Keratinocyte (primary cell): ENCODE measurements around the gene CLDN5. TPM values are rescaled to one million over a fixed set of nuclear protein-coding genes. Genes with fewer than 3 reads are reported as not detected.

ENCODE experiments used
- DNase-seq: peaks from one replicate; pipeline ENCODE4 v3.0.0-alpha.2; 2011; ENCODE audit warnings: low read depth, missing footprints, low spot score
- FAIRE-seq: peaks from 2 replicates; lab custom pipeline; 2011; peaks lifted over from hg19 to GRCh38; lab: Jason Lieb, UNC
- H2AFZ ChIP-seq: 2 replicates; pipeline ENCODE4 v1.6.0; 2012; ENCODE audit warnings: low read length, control low read depth, inconsistent platforms; ENCODE audit not compliant: control insufficient read depth
- H3K27ac ChIP-seq: 2 replicates; pipeline ENCODE4 v1.5.1; 2011; ENCODE audit warnings: low read length; ENCODE audit not compliant: control insufficient read depth, insufficient read depth
- H3K27me3 ChIP-seq: 3 replicates; pipeline ENCODE4 v1.6.0; 2011; ENCODE audit warnings: low read length; ENCODE audit not compliant: control insufficient read depth, insufficient read depth; ENCODE audit errors: extremely low read depth
- H3K36me3 ChIP-seq, 2 experiments: 2 replicates in 1 of 2; 3 replicates in 1 of 2; pipeline ENCODE4 v1.5.1; 2011; ENCODE audit warnings: low read length in 2 of 2, mild to moderate bottlenecking in 1 of 2; ENCODE audit not compliant: control insufficient read depth in 2 of 2, insufficient read depth in 2 of 2; ENCODE audit errors: extremely low read depth in 1 of 2
- H3K4me1 ChIP-seq: 3 replicates; pipeline ENCODE4 v1.5.1; 2011; ENCODE audit warnings: low read length; ENCODE audit not compliant: control insufficient read depth, insufficient read depth; ENCODE audit errors: extremely low read depth
- H3K4me2 ChIP-seq: 3 replicates; pipeline ENCODE4 v1.6.0; 2011; ENCODE audit warnings: low read depth, low read length; ENCODE audit not compliant: control insufficient read depth, insufficient read depth; ENCODE audit errors: extremely low read depth
- H3K4me3 ChIP-seq, 3 experiments: fragments of 200-600 bp in 1 of 3; sonication (generic) in 1 of 3; 2 replicates in 2 of 3; 3 replicates in 1 of 3; pipeline ENCODE4 v1.5.1; 2011 to 2016; ENCODE audit warnings: low read length in 3 of 3, mild to moderate bottlenecking in 3 of 3, control low read depth in 2 of 3, inconsistent platforms in 1 of 3, low read depth in 1 of 3, mixed read lengths in 1 of 3, mixed run types in 1 of 3, moderate library complexity in 1 of 3; ENCODE audit not compliant: control insufficient read depth in 2 of 3, insufficient read depth in 2 of 3; ENCODE audit errors: extremely low read depth in 1 of 3
- H3K79me2 ChIP-seq: 2 replicates; pipeline ENCODE4 v1.6.0; 2012; ENCODE audit warnings: low read length; ENCODE audit not compliant: control insufficient read depth, insufficient read depth
- H3K9ac ChIP-seq: 3 replicates; pipeline ENCODE4 v1.6.0; 2011; ENCODE audit warnings: low read length; ENCODE audit not compliant: control insufficient read depth, insufficient read depth; ENCODE audit errors: extremely low read depth
- H3K9me1 ChIP-seq: 3 replicates; pipeline ENCODE4 v1.6.0; 2011; ENCODE audit warnings: low read length; ENCODE audit not compliant: control insufficient read depth, insufficient read depth; ENCODE audit errors: extremely low read depth
- H3K9me3 ChIP-seq: 2 replicates; pipeline ENCODE4 v1.5.1; 2012; ENCODE audit warnings: low read depth, low read length; ENCODE audit not compliant: control insufficient read depth
- H4K20me1 ChIP-seq: 3 replicates; pipeline ENCODE4 v1.6.0; 2011; ENCODE audit warnings: low read length; ENCODE audit not compliant: control insufficient read depth, insufficient read depth; ENCODE audit errors: extremely low read depth
- CTCF ChIP-seq, 3 experiments: IDR thresholded peaks in 1 of 3; conservative IDR thresholded peaks in 1 of 3; optimal IDR thresholded peaks in 1 of 3; 2 replicates in 2 of 3; 3 replicates in 1 of 3; pipeline versions ENCODE3 to v1.5.1; 2011; ENCODE audit warnings: low read length in 3 of 3, mild to moderate bottlenecking in 3 of 3, moderate library complexity in 2 of 3, control low read depth in 1 of 3, inconsistent platforms in 1 of 3; ENCODE audit not compliant: insufficient read depth in 2 of 3; ENCODE audit errors: extremely low read depth in 1 of 3
- EZH2 ChIP-seq: IDR thresholded peaks from one replicate; pipeline ENCODE4 v1.6.1; 2012; ENCODE audit warnings: inconsistent platforms, mild to moderate bottlenecking, low read length, moderate library complexity
- dilution Hi-C: fragments of 300-500 bp; cut with MboI; formaldehyde crosslinking; loops from one replicate; pipeline ENCODE4 v1.7.0; 2020; ENCODE audit warnings: low sequenced_read_pairs; ENCODE audit not compliant: extremely low pct_ligation_motif_present
- polyA plus RNA-seq, 5 experiments: library from polyadenylated mRNA; depleted of rRNA in 3 of 5; stranded (reverse) in 3 of 5; stranded (forward) in 1 of 5; unstranded in 1 of 5; fragments of >200 nt; gene quantifications; 1 replicate in 1 of 5; 2 replicates in 3 of 5; 3 replicates in 1 of 5; pipeline versions ENCODE4 v1.2.1 to v1.2.3, GENCODE V29; 2011 to 2012; ENCODE audit warnings: missing spikeins in 2 of 5, low read depth in 1 of 5, low replicate concordance in 1 of 5

The CLDN5 gene
- polyA plus RNA-seq, 1 donor (not counting 4 experiments of a cell fraction or from before 2014, with no cell fraction given), result not detected

GRCh38 chr22:19488884-19489843 lies 35.0 kb downstream of the CLDN5 start:
- Histone ChIP-seq H3K36me3 (peaks cover 1 to 11% of the 10 kb centered on the region in 2 experiments), H3K9ac (no peak overlapping the region), H3K9me1 (no peaks in the 10 kb centered on the region), H3K9me3 (no peaks in the 10 kb centered on the region), H3K27me3 (no peaks in the 10 kb centered on the region), H2AFZ (no peak overlapping the region), H3K79me2 (no peaks in the 10 kb centered on the region), H3K4me3 (no peak overlapping the region), H3K4me1 (no peaks in the 10 kb centered on the region), H3K4me2 (no peak overlapping the region), H4K20me1 (no peaks in the 10 kb centered on the region), H3K27ac (no peak overlapping the region)
- DNase-seq, result no peak
- no peak for FAIRE-seq
- TF ChIP-seq CTCF (optimal IDR thresholded peaks at IDR 0.05 in 1 of 3, IDR thresholded peaks at IDR 0.05 in 1 of 3, conservative IDR thresholded peaks at IDR 0.05 in 1 of 3; ENCODE audit: extremely low read depth in 1 of 3, insufficient read depth in 2 of 3, low read length in 3 of 3), result no peak
- no peak for TF ChIP-seq EZH2
- dilution Hi-C loops, result no loop called here

- no peak overlapping the region for H3K27ac ChIP-seq
- no peaks in the 10 kb centered on the region for H3K79me2 ChIP-seq
- no peaks in the 10 kb centered on the region for H3K9me3 ChIP-seq
- no peaks in the 10 kb centered on the region for H4K20me1 ChIP-seq
- H3K9ac ChIP-seq, result no peak overlapping the region
- no peaks in the 10 kb centered on the region for H3K4me1 ChIP-seq
- H3K27me3 ChIP-seq, result no peaks in the 10 kb centered on the region
- H3K36me3 ChIP-seq, result peaks cover 1 to 15% of the 10 kb centered on the region in 2 experiments
- no peak overlapping the region for H3K4me3 ChIP-seq
- DNase-seq, result no peak
- dilution Hi-C loops, result no loop called here
- TF ChIP-seq CTCF (optimal IDR thresholded peaks at IDR 0.05 in 1 of 3, IDR thresholded peaks at IDR 0.05 in 1 of 3, conservative IDR thresholded peaks at IDR 0.05 in 1 of 3; ENCODE audit: extremely low read depth in 1 of 3, insufficient read depth in 2 of 3, low read length in 3 of 3) (no peak), EZH2 (no peak)
- no peak overlapping the region for H2AFZ ChIP-seq
- H3K4me2 ChIP-seq, result no peak overlapping the region
- H3K9me1 ChIP-seq, result no peaks in the 10 kb centered on the region
- no peak for FAIRE-seq
These were observed 35.9 kb downstream of the CLDN5 start for GRCh38 chr22:19488285-19488684.
